ENCODE data around the gene LRRC45. TPM values are rescaled to one million over a fixed set of nuclear protein-coding genes. Genes with fewer than 3 reads are reported as not detected.

Gene LRRC45
- total and polyA plus RNA-seq, 11 donors, result 2.9 to 8.6 (median 5.6) TPM

DNA sequence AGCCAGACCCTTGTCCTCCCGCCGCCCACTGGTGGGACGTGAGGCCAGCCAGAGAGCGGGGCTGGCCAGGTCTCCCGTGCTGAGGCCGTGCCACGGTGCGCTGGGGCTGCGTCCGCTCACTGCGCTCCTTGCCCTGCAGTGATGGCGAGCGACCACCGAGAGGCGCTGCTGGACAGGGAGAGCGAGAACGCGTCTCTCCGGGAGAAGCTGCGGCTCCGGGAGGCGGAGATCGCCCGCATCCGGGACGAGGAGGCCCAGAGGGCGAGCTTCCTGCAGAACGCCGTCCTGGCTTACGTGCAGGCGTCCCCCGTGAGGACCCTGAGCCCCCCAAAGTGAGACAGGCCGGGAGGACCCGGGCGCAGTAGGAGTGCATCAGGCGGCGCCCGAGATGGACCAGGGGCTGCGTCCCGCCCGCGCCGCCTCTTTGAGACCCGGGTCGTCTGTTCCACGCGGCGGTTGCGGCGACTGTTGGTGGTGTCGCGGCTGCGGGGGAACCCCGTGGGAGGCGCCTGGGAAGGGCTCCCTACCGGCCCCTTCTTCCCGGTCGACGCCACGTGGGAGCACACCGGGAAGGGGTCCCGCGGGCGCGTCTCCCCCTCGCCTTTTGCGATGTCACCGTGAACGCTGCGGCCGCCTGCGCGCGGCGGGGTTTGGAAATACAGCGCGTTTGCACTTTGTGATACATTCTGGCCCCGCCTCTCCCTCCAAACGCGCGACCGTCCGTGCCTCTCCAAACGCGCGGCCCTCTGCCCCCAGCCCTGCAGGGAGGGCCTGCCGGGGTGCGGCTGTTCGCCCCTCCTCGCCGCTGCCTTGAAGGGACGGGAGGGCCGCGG, 7.6 kb downstream of the LRRC45 start:
- Histone ChIP-seq H3K36me3 (peaks cover 0 to 5% (median 0%) of the 10 kb centered on the region in 9 donors), H3K9me3 (no peaks in the 10 kb centered on the region), H3K4me3 (peak overlapping the region; percentile 23 to 62 (median 52)), H3K4me1 (peaks cover 0 to 37% (median 16%) of the 10 kb centered on the region in 12 donors), H3K27ac (peak overlapping the region in 2 of 12 donors; percentile 3 to 50), H3K27me3 (peaks cover 0 to 9% (median 0%) of the 10 kb centered on the region in 9 donors)
- intact Hi-C loops (cut with DNase I), result loop anchor here in 9 of 10 donors (1.0 to 10.0 kb wide), 8 partner anchors 74 to 294 kb away; no protein-coding TSS in a partner anchor
- TF ChIP-seq POLR2A (IDR thresholded peaks at IDR 0.05), result no peak
- TF ChIP-seq, protein P1, sequence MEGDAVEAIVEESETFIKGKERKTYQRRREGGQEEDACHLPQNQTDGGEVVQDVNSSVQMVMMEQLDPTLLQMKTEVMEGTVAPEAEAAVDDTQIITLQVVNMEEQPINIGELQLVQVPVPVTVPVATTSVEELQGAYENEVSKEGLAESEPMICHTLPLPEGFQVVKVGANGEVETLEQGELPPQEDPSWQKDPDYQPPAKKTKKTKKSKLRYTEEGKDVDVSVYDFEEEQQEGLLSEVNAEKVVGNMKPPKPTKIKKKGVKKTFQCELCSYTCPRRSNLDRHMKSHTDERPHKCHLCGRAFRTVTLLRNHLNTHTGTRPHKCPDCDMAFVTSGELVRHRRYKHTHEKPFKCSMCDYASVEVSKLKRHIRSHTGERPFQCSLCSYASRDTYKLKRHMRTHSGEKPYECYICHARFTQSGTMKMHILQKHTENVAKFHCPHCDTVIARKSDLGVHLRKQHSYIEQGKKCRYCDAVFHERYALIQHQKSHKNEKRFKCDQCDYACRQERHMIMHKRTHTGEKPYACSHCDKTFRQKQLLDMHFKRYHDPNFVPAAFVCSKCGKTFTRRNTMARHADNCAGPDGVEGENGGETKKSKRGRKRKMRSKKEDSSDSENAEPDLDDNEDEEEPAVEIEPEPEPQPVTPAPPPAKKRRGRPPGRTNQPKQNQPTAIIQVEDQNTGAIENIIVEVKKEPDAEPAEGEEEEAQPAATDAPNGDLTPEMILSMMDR (IDR thresholded peaks at IDR 0.05), result peak; percentile 86 to 98 (median 95)
- WGBS, 4 donors, result 1 to 2% (median 1%) methylated on average over 39 to 94 of the region's 94 CpGs
- DNase-seq (peak; percentile 79 to 94 (median 85)), ATAC-seq (peak; percentile 43 to 89 (median 79))

DNA sequence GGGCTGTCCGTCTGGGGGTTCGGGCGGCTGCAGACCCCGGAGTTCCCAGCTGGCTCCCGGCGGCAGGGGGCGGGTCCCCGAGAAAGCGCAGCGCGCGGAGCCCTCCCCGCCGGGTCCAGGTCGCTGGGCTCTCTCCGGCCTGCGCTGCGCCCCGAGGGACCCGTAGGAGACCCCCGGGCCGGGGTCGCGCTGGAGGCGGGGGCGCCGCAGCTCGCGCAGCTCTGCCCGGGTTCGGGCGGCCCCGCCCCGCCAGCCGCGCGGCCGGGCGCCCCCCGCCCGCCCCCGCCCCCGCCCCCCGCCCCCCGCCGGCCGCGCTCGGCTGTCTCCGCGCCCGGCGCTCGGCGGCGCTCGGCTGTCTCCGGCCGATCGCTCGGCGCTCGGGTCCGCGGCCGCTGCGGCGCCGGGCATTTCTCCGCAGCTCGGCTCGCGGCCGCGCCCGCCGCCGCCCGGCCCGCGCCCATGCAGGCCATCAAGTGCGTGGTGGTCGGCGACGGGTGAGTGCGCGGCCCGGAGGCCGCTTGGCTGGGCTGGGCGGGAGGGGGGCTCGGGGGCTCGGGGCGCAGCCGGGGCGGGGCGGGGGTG, 8.3 kb downstream of the LRRC45 start, which contains the start of gene RAC3:
Gene RAC3 (plus strand): TSS at position 376 of the 582 bp plus-strand sequence. CDS start 84 bp downstream, at position 460.
- H3K36me3 ChIP-seq, result peaks cover 0 to 5% (median 0%) of the 10 kb centered on the region in 9 donors
- ATAC-seq, result no peak
- no peaks in the 10 kb centered on the region for H3K9me3 ChIP-seq
- H3K4me3 ChIP-seq, result peak within 1 kb of the TSS; percentile 23 to 62 (median 52)
- H3K27me3 ChIP-seq, result peaks cover 0 to 9% (median 0%) of the 10 kb centered on the region in 9 donors
- intact Hi-C loops (cut with DNase I), result loop anchor here in 6 of 10 donors (2.0 to 10.0 kb wide), 6 partner anchors 73 to 293 kb away; no protein-coding TSS in a partner anchor
- DNase-seq, result no peak
- no peak for TF ChIP-seq POLR2A (IDR thresholded peaks at IDR 0.05)
- TF ChIP-seq, protein P1 (IDR thresholded peaks at IDR 0.05), result no peak
- peak within 1 kb of the TSS in 3 of 12 donors; percentile 3 to 50 (median 10) for H3K27ac ChIP-seq
- H3K4me1 ChIP-seq, result peaks cover 2 to 44% (median 22%) of the 10 kb centered on the region in 12 donors
- WGBS, 4 donors, result 0 to 1% (median 1%) methylated on average over 1 to 96 of the region's 96 CpGs

DNA sequence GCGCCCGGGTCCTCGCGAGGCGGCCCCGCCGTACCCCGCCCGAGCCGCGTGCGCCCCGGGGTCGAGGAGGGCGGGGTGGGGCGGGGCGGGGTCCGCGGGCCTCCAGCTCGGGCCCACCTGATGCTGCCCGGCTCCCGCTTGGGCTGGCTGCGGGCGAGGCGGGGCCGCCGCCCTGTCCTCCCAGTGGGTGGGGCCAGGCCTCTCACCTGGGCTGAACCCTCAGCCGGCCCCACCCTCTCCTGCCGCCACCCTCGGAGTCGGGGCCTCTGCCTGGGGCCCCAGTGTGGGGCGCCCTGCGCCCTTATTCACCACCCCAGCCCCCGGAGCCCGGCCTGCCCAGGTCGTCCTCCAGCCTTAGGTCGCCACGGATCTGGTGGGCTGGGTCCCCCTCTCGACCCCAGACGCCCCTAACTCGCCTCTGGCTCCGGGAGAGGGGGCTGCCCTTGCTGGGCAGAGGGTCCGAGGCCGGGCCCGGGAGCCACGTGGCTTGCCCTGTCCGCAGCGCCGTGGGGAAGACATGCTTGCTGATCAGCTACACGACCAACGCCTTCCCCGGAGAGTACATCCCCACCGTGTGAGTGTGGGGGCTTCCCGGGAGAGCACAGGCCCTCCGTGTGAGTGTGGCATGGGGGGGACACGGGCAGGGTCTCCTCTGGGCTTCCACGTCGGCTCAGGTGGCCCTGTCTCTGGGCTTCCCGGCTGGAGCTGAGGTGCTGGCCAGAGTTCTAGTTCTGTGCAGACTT, 9.0 kb downstream of the LRRC45 start:
- DNase-seq, result no peak
- intact Hi-C loops (cut with DNase I), result loop anchor here in 6 of 10 donors (2.0 to 10.0 kb wide), 6 partner anchors 73 to 293 kb away; no protein-coding TSS in a partner anchor
- Histone ChIP-seq H3K27ac (peak overlapping the region in 1 of 12 donors; percentile 10), H3K4me1 (peaks cover 6 to 51% (median 27%) of the 10 kb centered on the region in 12 donors), H3K4me3 (peak overlapping the region in 11 of 12 donors; percentile 11 to 54 (median 29)), H3K36me3 (peaks cover 0 to 5% (median 0%) of the 10 kb centered on the region in 9 donors), H3K27me3 (peaks cover 0 to 9% (median 0%) of the 10 kb centered on the region in 9 donors), H3K9me3 (no peaks in the 10 kb centered on the region)
- ATAC-seq, result no peak
- TF ChIP-seq POLR2A (IDR thresholded peaks at IDR 0.05), result no peak
- TF ChIP-seq, protein P1 (IDR thresholded peaks at IDR 0.05), result no peak
- 11 to 71% (median 22%) methylated on average over 3 to 59 of the region's 59 CpGs for WGBS, 4 donors

Measured in heart left ventricle (tissue), 16 donors.